Neural progenitor cell (in vitro differentiated cells): ENCODE results near the gene DDIT3.

Experiments
- EZH2 ChIP-seq: fragments of 200-600 bp; sonication (generic); IDR thresholded peaks from 2 replicates; pipeline ENCODE4 v1.6.1; 2017; ENCODE audit warnings: antibody characterized with exemption, mild to moderate bottlenecking, moderate library complexity
- EZH2phosphoT487 ChIP-seq: fragments of 200-600 bp; sonication (generic); IDR thresholded peaks from 2 replicates; pipeline ENCODE4 v1.6.1; 2017; ENCODE audit warnings: antibody characterized with exemption
- TF ChIP-seq, protein P1 (sequence below): fragments of 200-600 bp; sonication (generic); IDR thresholded peaks from 2 replicates; pipeline ENCODE4 v1.5.1; 2017; ENCODE audit warnings: antibody characterized with exemption, mild to moderate bottlenecking

DNA sequence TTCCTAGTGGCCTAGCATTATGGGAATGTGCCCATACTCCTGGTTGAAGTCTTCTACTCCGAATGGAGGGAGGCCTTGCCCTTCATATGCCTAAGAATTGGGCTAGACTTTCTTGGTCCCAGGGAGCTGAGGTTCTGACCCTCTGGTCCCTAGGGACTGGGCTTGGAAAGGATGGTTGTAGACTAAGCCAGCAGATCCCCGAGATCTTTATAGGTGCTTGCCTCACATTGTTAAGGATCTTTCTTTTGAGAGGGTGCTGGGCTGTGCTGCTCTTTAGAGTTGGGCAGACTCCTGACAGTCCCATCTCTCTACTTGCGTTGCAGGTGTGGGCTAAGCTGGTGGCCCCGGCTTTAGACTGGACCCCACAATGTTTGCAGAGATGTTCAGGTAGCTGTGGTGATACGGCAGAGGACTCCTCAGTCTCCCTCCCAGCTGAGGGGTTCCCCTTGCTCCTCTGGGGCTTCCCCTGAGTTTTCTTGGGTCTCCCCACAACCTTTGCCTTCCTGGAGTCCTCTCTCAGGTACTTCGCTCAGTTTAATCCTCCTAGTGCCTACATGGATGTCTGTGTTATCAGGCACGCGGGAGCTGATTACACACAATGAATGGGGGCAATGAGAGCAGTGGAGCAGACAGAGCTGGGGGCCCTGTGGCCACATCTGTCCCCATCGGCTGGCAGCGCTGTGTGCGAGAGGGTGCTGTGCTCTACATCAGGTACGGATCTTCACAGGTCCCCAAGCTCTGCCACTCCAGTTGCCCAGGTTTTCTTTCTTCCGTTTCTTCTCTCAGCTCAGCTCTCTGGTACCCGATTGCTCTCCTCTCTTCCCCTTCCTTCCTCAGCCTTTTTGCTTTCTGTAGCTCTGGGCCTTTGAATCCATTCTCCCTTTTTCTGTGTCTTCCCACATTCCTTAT, 3.6 kb upstream of the DDIT3 start:
- no peak for TF ChIP-seq EZH2phosphoT487
- TF ChIP-seq, protein P1, sequence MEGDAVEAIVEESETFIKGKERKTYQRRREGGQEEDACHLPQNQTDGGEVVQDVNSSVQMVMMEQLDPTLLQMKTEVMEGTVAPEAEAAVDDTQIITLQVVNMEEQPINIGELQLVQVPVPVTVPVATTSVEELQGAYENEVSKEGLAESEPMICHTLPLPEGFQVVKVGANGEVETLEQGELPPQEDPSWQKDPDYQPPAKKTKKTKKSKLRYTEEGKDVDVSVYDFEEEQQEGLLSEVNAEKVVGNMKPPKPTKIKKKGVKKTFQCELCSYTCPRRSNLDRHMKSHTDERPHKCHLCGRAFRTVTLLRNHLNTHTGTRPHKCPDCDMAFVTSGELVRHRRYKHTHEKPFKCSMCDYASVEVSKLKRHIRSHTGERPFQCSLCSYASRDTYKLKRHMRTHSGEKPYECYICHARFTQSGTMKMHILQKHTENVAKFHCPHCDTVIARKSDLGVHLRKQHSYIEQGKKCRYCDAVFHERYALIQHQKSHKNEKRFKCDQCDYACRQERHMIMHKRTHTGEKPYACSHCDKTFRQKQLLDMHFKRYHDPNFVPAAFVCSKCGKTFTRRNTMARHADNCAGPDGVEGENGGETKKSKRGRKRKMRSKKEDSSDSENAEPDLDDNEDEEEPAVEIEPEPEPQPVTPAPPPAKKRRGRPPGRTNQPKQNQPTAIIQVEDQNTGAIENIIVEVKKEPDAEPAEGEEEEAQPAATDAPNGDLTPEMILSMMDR, result no peak
- no peak for TF ChIP-seq EZH2
